A549 (cell line): ENCODE data around the gene ZER1. TPM values are rescaled to one million over a fixed set of nuclear protein-coding genes. Genes with fewer than 3 reads are reported as not detected.

Experiments used
- ATAC-seq, 2 experiments: fragments of 200-7000 bp in 1 of 2; fragments of >200 bp in 1 of 2; cut with Nextera tagmentation in 1 of 2; cut with Tn5 transposase in 1 of 2; 3 replicates each; pipeline versions ENCODE4 v1.8.0 to v1.9.1; 2018 to 2020; ENCODE audit warnings: mild to moderate bottlenecking in 1 of 2, moderate library complexity in 1 of 2
- CTCF ChIA-PET: fragments of 300-600 bp; sonication (Branson Sonifier 250); formaldehyde crosslinking; extraction: SDS; loops from one replicate; lab custom pipeline; 2021; ENCODE audit warnings: antibody characterized with exemption, inconsistent platforms; lab: Yijun Ruan, JAX
- POLR2A ChIA-PET: fragments of 350-600 bp; formaldehyde crosslinking; extraction: SDS; loops from one replicate; lab custom pipeline; 2021; ENCODE audit warnings: antibody characterized with exemption, inconsistent platforms; lab: Yijun Ruan, JAX
- DNase-seq, 2 experiments: peaks; one replicate each; pipeline versions ENCODE4 v3.0.0 to v3.0.0-alpha.2; 2011 to 2016; ENCODE audit warnings: low read depth in 1 of 2, low spot score in 1 of 2
- FAIRE-seq: peaks from 2 replicates; lab custom pipeline; 2011; peaks lifted over from hg19 to GRCh38; lab: Jason Lieb, UNC
- H3K27ac ChIP-seq, 2 experiments: fragments of >200 bp; sonication (Bioruptor Twin); formaldehyde crosslinking; 3 replicates each; pipeline ENCODE4 v1.5.1; 2016 to 2017
- H3K4me1 ChIP-seq: fragments of >200 bp; sonication (Bioruptor Twin); formaldehyde crosslinking; 3 replicates; pipeline ENCODE4 v1.6.1; 2016
- H3K4me2 ChIP-seq: fragments of >200 bp; sonication (Bioruptor Twin); formaldehyde crosslinking; 3 replicates; pipeline ENCODE4 v1.6.1; 2016
- H3K4me3 ChIP-seq: fragments of >200 bp; sonication (Bioruptor Twin); formaldehyde crosslinking; 3 replicates; pipeline ENCODE4 v1.5.1; 2016
- H3K9me3 ChIP-seq: fragments of >200 bp; sonication (Bioruptor Twin); formaldehyde crosslinking; 3 replicates; pipeline ENCODE4 v1.6.1; 2016
- BHLHE40 ChIP-seq: IDR thresholded peaks from 2 replicates; pipeline ENCODE4 v1.6.1; 2012; ENCODE audit warnings: low read depth, low read length, inconsistent platforms
- E2F6 ChIP-seq: IDR thresholded peaks from 2 replicates; pipeline ENCODE4 v1.6.1; 2012; ENCODE audit warnings: low read depth, borderline replicate concordance
- EHMT2 ChIP-seq: fragments of 200-600 bp; sonication (generic); IDR thresholded peaks from 2 replicates; pipeline ENCODE4 v1.6.1; 2016; ENCODE audit warnings: antibody characterized with exemption, low read depth, mild to moderate bottlenecking, moderate library complexity
- ELK1 ChIP-seq: fragments of 150-350 bp; IDR thresholded peaks from 2 replicates; pipeline ENCODE4 v1.6.1; 2014; ENCODE audit warnings: low read depth, mild to moderate bottlenecking, low read length
- ESRRA ChIP-seq: fragments of 150-350 bp; IDR thresholded peaks from 2 replicates; pipeline ENCODE4 v1.6.1; 2014; ENCODE audit warnings: mild to moderate bottlenecking, low read length, borderline replicate concordance
- HDAC2 ChIP-seq: fragments of 200-600 bp; sonication (generic); IDR thresholded peaks from 2 replicates; pipeline ENCODE4 v1.6.1; 2016
- MAFK ChIP-seq: fragments of 450-650 bp; IDR thresholded peaks from 2 replicates; pipeline ENCODE4 v1.6.1; 2014; ENCODE audit not compliant: partially characterized antibody
- PHF8 ChIP-seq: fragments of 200-600 bp; sonication (generic); IDR thresholded peaks from 2 replicates; pipeline ENCODE4 v1.6.1; 2016; ENCODE audit warnings: low read depth, mild to moderate bottlenecking, antibody characterized with exemption, moderate library complexity, borderline replicate concordance
- RAD21 ChIP-seq, 2 experiments: fragments of >200 bp in 1 of 2; sonication (Bioruptor Twin) in 1 of 2; formaldehyde crosslinking in 1 of 2; IDR thresholded peaks in 1 of 2; conservative IDR thresholded peaks in 1 of 2; 2 replicates in 1 of 2; 3 replicates in 1 of 2; pipeline ENCODE4 v1.6.1; 2012 to 2018; ENCODE audit warnings: inconsistent platforms in 1 of 2
- RCOR1 ChIP-seq: fragments of 150-350 bp; IDR thresholded peaks from 2 replicates; pipeline ENCODE4 v1.6.1; 2014; ENCODE audit warnings: antibody characterized with exemption, low read length, low read depth
- RFX5 ChIP-seq: fragments of 450-650 bp; IDR thresholded peaks from 2 replicates; pipeline ENCODE4 v1.7.1; 2014; ENCODE audit warnings: antibody characterized with exemption, mild to moderate bottlenecking, moderate library complexity
- RNF2 ChIP-seq: fragments of 200-600 bp; sonication (generic); IDR thresholded peaks from 2 replicates; pipeline ENCODE4 v1.6.1; 2016; ENCODE audit warnings: low read depth, mild to moderate bottlenecking, antibody characterized with exemption, moderate library complexity, borderline replicate concordance
- SMC3 ChIP-seq: fragments of >200 bp; sonication (Bioruptor Twin); formaldehyde crosslinking; IDR thresholded peaks from 3 replicates; pipeline ENCODE4 v1.6.1; 2018; ENCODE audit warnings: inconsistent platforms
- ZFP36 ChIP-seq: fragments of 450-650 bp; IDR thresholded peaks from 2 replicates; pipeline ENCODE4 v1.6.1; 2014; ENCODE audit warnings: borderline replicate concordance; ENCODE audit not compliant: partially characterized antibody
- WGBS: methylation state at CpG from one replicate; pipeline ENCODE4 v1.1.6; 2017; ENCODE audit errors: missing lambda C conversion rate; 5-methylcytosine and 5-hydroxymethylcytosine counted together
- polyA plus RNA-seq, 4 experiments: library from polyadenylated mRNA; depleted of rRNA in 3 of 4; stranded (reverse); fragments of >200 nt; fragmentation: RNase III in 1 of 4; extraction: RNeasy Plus Mini Kit Qiagen cat#74134 plus additional on column Dnase treatment in 1 of 4; gene quantifications; 2 replicates in 3 of 4; 3 replicates in 1 of 4; pipeline ENCODE4 v1.2.3, GENCODE V29; 2011 to 2017
- TF ChIP-seq, protein P1 (sequence below): fragments of 200-600 bp; sonication (generic); IDR thresholded peaks from 2 replicates; pipeline ENCODE4 v1.6.1; 2016; ENCODE audit warnings: antibody characterized with exemption, mild to moderate bottlenecking, moderate library complexity
- TF ChIP-seq, protein P2 (sequence below): IDR thresholded peaks from 2 replicates; pipeline ENCODE4 v1.6.1; 2012
- TF ChIP-seq, protein P3 (sequence below): fragments of >200 bp; sonication (Bioruptor Twin); formaldehyde crosslinking; IDR thresholded peaks from 3 replicates; pipeline ENCODE4 v1.5.1; 2016

Gene ZER1
- polyA plus RNA-seq, 2 of the 4 experiments (the other 2 are of a cell fraction): 9.1 to 13.4 TPM

DNA sequence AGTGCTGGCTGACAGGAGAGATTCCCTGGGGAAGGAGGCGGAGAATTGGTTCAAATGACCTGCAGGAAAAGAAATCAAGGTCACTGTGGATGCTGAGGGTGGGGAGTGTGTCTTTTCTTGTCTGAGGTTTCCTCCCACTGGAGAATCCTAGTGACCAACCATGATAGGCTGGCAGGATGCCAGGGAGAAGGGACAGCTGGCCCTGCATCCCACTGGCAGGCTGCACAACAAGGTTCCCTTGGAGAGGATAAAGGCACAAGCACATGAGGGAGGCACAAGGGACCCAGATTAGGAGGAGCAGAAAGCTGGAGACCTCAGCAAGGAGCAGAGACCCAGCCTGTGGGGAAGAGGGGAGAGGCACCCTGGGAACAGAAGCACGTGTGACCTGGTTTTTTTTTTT lies 36.4 kb downstream of the ZER1 start:
- no peak overlapping the region for H3K4me3 ChIP-seq
- FAIRE-seq (no peak), DNase-seq (no peak), ATAC-seq (no peak)
- ChIA-PET POLR2A (no interaction called here), CTCF (interaction anchor here (0.6 to 3.4 kb wide), 10 partner anchors 10 to 362 kb away, joined by 3 to 37 read pairs (median 5); partner anchors contain the start of genes ENDOG, PKN3 and ZDHHC12)
- TF ChIP-seq BHLHE40: no peak
- no peak for TF ChIP-seq E2F6
- no peak for TF ChIP-seq RCOR1
- TF ChIP-seq ELK1: no peak
- TF ChIP-seq PHF8: no peak
- TF ChIP-seq, protein P1, sequence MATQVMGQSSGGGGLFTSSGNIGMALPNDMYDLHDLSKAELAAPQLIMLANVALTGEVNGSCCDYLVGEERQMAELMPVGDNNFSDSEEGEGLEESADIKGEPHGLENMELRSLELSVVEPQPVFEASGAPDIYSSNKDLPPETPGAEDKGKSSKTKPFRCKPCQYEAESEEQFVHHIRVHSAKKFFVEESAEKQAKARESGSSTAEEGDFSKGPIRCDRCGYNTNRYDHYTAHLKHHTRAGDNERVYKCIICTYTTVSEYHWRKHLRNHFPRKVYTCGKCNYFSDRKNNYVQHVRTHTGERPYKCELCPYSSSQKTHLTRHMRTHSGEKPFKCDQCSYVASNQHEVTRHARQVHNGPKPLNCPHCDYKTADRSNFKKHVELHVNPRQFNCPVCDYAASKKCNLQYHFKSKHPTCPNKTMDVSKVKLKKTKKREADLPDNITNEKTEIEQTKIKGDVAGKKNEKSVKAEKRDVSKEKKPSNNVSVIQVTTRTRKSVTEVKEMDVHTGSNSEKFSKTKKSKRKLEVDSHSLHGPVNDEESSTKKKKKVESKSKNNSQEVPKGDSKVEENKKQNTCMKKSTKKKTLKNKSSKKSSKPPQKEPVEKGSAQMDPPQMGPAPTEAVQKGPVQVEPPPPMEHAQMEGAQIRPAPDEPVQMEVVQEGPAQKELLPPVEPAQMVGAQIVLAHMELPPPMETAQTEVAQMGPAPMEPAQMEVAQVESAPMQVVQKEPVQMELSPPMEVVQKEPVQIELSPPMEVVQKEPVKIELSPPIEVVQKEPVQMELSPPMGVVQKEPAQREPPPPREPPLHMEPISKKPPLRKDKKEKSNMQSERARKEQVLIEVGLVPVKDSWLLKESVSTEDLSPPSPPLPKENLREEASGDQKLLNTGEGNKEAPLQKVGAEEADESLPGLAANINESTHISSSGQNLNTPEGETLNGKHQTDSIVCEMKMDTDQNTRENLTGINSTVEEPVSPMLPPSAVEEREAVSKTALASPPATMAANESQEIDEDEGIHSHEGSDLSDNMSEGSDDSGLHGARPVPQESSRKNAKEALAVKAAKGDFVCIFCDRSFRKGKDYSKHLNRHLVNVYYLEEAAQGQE: no peak
- TF ChIP-seq MAFK: no peak
- TF ChIP-seq, protein P2, sequence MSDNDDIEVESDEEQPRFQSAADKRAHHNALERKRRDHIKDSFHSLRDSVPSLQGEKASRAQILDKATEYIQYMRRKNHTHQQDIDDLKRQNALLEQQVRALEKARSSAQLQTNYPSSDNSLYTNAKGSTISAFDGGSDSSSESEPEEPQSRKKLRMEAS: no peak
- TF ChIP-seq RNF2: no peak
- TF ChIP-seq HDAC2: no peak
- no peak for TF ChIP-seq ZFP36
- no peaks in the 10 kb centered on the region for H3K4me1 ChIP-seq
- H3K9me3 ChIP-seq: no peaks in the 10 kb centered on the region
- no peak overlapping the region for H3K4me2 ChIP-seq
- 75% methylated on average over 2 of the region's 2 CpGs for whole genome bisulfite sequencing
- H3K27ac ChIP-seq: no peak overlapping the region

DNA sequence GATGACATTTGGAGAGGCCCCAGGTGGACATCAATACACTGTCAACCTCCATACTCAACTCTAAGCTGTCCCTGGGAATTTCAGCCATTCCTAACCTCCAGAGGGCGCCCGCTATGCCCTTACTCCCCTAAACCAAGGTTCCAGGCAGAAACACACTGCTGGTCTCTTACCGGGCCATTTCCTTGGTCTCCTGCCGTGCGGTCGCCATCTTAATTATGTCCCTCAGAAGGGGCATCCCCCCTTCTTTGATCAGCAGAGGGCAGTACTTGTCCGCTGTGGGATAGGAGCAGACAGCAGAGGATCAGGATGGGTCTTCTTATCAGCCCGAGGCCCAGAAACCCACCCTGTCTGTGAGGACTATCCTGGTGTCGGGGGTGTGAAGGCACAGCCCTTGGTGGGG lies 38.5 kb downstream of the ZER1 start:
- H3K27ac ChIP-seq: peak overlapping the region; percentile 41 to 73; a peak in 5 of 6 replicates
- POLR2A ChIA-PET: interaction anchor here (1.0 to 1.1 kb wide), 4 partner anchors 9 to 97 kb away, joined by 4 to 10 read pairs (median 6); partner anchors contain the start of genes SPOUT1 and ZDHHC12
- no peaks in the 10 kb centered on the region for H3K4me1 ChIP-seq
- 7% methylated on average over 9 of the region's 9 CpGs for WGBS
- no peaks in the 10 kb centered on the region for H3K9me3 ChIP-seq
- H3K4me2 ChIP-seq: peak overlapping the region; percentile 51
- FAIRE-seq (peak; percentile 86), DNase-seq (peak; percentile 96 to 97), ATAC-seq (peak; percentile 98 to 99)
- TF ChIP-seq SMC3 (peak; percentile 78), RFX5 (no peak), EHMT2 (no peak), RAD21 (conservative IDR thresholded peaks at IDR 0.05 in 1 of 2, IDR thresholded peaks at IDR 0.05 in 1 of 2) (peak; percentile 83 to 88), ESRRA (0 out of 2 replicates have a peak, but pooled peaks have one; percentile 53)
- TF ChIP-seq, protein P2: peak; percentile 30; the same call in 1 of the 2 replicates
- TF ChIP-seq, protein P3, sequence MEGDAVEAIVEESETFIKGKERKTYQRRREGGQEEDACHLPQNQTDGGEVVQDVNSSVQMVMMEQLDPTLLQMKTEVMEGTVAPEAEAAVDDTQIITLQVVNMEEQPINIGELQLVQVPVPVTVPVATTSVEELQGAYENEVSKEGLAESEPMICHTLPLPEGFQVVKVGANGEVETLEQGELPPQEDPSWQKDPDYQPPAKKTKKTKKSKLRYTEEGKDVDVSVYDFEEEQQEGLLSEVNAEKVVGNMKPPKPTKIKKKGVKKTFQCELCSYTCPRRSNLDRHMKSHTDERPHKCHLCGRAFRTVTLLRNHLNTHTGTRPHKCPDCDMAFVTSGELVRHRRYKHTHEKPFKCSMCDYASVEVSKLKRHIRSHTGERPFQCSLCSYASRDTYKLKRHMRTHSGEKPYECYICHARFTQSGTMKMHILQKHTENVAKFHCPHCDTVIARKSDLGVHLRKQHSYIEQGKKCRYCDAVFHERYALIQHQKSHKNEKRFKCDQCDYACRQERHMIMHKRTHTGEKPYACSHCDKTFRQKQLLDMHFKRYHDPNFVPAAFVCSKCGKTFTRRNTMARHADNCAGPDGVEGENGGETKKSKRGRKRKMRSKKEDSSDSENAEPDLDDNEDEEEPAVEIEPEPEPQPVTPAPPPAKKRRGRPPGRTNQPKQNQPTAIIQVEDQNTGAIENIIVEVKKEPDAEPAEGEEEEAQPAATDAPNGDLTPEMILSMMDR: peak; percentile 94
- H3K4me3 ChIP-seq: no peak overlapping the region
- CTCF ChIA-PET: interaction anchor here (0.6 to 3.6 kb wide), 54 partner anchors 9 to 380 kb away, joined by 3 to 40 read pairs (median 5); partner anchors contain the start of genes ENDOG, PKN3, ZDHHC12 and ZER1
